HG02852 (cell line): ENCODE data around the gene HSPB6.
"Not testable (repeated sequence)": the region's sequence is repeated elsewhere in the genome, so short reads cannot be mapped to it uniquely, and the experiment has no call there.

Experiments
- ATAC-seq: cut with Tn5 transposase; IDR thresholded peaks from one replicate; pipeline ENCODE4 v1.9.1; 2021; ENCODE audit warnings: mild to moderate bottlenecking, moderate library complexity; ENCODE audit not compliant: unreplicated experiment

The HSPB6 gene

GRCh38 chr19:35786299-35787160 is 29.7 kb upstream of the HSPB6 start:
- no peak for ATAC-seq

DNA sequence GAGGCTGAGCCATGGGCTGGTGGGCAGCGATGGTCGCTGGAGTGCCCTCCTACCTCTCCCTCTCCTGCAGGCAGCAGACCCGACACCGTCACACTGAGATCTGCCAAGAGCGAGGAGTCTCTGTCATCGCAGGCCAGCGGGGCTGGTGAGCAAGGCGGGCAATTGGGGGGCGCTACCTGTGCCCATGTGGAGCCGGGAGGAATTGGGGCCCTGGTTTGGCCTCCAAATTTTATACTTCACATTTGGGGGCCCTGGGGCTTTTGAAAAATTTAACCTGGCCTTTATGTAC is 28.5 kb upstream of the HSPB6 start:
- no peak for ATAC-seq

DNA sequence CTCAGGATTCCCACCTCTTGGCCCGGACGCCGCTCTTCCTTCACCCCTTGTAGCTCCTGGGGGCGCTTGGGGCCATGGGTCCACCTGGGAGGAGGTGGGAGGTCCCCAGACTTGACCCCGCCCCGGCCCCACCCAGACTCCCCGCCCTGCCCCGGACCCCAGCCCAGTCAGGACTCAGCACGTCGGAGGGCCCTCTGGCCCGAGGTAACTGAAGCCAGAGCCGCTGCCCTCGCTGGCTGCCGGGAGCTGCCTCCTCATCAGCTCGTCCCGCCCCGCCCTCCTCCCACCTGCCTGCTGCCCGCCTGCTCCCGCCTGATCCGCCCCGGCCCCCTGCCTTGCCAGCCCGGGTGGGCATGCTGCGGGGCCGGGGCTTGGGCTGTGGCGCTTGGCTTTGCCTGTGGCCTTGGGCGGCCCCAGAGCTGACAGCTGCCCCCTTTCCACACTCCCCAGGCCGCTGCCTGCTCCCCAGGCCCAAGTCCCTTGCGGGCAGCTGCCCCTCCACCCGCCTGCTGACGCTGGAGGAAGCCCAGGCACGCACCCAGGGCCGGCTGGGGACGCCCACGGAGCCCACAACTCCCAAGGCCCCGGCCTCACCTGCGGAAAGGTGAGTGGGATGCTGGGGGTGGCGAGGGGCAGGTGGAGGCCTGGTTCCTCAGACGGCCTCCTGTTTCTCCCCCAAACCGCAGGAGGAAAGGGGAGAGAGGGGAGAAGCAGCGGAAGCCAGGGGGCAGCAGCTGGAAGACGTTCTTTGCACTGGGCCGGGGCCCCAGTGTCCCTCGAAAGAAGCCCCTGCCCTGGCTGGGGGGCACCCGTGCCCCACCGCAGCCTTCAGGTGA is 27.9 kb upstream of the HSPB6 start:
- ATAC-seq: no peak

DNA sequence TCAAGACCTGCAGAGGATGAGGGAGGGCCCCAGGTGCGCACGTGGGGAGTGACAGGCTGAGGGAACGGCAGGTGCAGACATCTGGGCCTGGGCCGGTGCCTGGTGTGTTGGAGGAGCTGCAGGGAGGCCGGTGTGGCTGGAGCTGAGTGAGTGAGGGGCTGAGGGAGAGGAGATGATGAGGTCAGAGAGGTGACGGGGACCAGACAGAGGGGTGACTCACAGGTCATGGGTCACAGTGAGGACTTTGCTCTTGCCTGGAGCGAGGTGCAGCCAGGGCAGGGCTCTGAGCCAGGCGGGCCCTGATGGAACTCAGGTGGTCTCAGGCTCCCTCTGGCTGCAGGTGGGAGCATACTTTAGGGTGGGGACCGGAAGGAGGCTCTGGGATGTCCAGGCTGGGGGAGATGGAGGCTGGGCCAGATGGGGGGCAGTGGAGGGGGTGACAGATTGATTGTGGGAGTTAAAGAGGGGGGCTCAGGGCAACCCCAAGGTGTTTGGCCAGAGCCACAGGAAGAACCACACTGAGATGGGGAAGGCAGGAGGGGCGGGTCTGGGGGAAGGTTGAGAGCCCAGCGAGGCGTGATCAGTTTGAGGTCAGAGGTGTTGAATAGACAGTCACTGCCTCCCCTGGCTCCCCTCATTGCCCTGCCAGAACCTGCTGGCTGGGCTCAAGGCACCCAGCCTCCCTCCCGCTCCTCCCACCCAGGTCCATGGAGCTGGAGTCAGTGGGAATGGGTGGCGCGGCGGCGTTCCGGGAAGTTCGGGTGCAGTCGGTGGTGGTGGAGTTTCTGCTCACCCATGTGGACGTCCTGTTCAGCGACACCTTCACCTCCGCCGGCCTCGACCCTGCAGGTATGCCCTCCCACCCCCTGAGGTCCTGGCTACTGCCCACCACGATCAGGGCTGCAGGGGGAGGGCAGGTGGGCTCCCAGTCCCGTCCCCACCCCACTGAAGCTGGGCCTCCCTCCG is 26.9 kb upstream of the HSPB6 start:
- ATAC-seq: no peak

GRCh38 chr19:35782589-35782988 is 25.8 kb upstream of the HSPB6 start:
- no peak for ATAC-seq

DNA sequence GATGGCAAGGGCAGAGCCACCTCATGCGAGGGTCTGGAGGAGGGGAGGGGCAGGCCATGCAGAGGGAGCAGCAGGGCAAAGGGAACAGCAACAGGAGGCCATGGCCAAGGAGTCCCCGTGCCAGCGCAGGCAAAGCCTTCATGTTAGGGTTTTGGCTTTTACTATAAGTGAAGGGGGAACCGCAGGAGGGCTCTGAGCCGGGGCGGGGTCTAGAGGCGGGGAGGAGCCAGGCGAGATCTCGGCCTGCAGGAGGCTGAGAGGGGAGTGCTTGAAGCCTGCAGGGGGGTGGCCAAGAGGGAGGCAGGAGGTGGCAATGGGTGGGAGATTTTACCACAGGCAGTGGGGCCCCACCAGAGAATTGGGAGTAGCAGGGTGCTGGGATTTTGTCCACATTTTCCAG is 24.8 kb upstream of the HSPB6 start:
- ATAC-seq: no peak

GRCh38 chr19:35780717-35781116 is 23.9 kb upstream of the HSPB6 start:
- ATAC-seq: no peak

- no peak for ATAC-seq
These were observed 23.2 kb upstream of the HSPB6 start for GRCh38 chr19:35780058-35780457.

DNA sequence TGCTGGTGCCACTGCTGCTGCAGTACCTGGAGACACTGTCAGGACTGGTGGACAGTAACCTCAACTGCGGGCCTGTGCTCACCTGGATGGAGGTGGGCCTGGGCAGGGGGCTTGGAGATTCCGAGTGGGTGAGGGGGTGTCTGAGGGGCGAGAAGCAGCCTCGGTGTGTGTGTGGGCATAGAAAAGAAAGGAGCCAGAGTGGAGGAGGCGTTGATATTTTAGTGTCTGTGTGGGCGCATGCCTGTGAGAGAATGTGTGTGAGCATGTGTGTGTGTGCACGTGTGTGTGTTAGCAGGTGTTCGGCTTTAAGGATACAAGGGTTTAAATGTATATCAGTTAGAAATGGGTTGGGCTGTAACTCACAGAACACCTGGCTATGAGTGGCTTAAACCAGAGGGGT is 22.2 kb upstream of the HSPB6 start:
- ATAC-seq: no peak

- no peak for ATAC-seq
These were observed 21.1 kb upstream of the HSPB6 start for GRCh38 chr19:35777961-35778360.

DNA sequence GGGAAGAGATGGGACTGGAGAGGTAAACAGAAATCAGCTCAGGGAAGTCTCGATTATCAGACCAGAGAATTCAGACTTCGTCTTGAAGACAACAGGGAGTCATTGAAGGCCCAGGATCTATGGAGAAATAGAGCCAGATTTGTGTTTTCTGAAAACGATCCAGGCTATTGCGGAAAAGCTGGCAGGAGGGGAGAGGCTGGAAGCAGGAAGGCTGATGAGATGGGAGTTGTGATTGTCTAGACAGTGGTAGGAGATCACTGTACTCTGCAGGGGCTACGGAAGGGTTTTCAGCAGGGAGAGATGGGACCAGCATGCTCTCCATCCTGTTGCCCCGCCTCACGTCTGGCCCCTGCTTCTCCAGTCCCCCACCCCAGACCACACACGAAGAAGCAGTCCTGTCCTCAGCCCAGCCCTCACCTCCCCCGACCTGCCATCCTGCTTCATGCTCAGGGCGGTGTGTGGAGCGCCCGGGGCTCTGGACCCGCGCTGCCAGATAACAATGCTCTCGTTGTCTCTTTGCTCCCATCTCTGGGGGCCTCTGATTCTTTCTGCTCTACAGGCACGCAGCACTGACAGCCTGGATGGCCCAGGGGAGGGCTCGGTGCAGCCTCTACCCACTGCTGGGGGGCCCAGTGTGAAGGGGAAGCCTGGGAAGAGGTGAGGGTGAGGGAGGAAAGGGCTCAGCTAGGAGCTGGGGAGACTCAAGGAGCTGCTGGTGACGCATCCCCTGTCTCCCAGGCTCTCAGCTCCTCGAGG is 20.4 kb upstream of the HSPB6 start:
- no peak for ATAC-seq

DNA sequence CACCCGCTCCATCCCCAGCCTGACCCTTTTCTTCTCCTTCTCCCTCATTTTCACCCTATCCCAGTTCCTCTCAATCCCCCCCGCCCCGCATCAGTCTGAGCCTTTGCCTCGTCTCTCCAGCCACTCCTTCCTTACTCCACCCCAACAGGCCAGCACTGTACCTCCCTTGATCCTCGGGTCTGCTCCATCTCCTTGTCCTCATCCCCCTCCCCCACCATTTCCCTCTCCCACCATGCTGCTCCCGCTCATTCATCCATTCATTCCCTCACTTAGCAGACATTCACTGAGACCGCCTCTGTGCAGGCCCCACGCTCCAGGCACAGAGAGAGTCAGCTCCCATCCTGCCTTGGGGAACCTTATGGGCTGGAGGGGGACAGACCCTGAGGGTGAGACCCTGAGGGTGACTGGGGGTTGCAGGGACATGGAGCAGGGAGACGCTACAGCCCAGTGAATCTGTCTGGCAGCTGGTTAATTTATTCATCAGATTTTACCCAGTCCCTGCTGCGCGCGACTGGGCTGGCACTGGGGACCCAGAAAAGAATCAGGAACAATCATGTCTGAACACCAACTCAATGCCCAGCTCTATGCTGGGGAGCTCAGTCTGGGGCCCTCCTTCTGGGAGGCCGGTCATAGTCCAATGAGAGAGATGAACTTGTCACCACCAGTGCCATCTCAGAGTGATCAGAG is 19.4 kb upstream of the HSPB6 start:
- no peak for ATAC-seq

- ATAC-seq: peak; percentile 95
These were observed 18.7 kb upstream of the HSPB6 start, which contains the start of gene ARHGAP33 for GRCh38 chr19:35775298-35776101. ARHGAP33 (plus strand) TSS chr19:35775564; CDS start chr19:35775659, 95 bp downstream.

DNA sequence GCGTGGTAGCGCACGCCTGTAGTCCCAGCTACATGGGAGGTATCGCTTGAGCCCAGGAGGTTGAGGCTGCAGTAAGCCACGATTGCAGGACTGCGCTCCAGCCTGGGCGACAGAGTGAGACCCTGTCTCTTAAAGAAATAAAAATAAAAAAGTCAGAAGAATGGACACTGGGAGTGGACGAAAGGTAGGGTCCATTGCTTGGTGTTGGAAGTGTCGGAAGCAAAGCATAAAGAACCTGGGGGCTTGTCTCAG is 18.1 kb upstream of the HSPB6 start:
- ATAC-seq: no peak

DNA sequence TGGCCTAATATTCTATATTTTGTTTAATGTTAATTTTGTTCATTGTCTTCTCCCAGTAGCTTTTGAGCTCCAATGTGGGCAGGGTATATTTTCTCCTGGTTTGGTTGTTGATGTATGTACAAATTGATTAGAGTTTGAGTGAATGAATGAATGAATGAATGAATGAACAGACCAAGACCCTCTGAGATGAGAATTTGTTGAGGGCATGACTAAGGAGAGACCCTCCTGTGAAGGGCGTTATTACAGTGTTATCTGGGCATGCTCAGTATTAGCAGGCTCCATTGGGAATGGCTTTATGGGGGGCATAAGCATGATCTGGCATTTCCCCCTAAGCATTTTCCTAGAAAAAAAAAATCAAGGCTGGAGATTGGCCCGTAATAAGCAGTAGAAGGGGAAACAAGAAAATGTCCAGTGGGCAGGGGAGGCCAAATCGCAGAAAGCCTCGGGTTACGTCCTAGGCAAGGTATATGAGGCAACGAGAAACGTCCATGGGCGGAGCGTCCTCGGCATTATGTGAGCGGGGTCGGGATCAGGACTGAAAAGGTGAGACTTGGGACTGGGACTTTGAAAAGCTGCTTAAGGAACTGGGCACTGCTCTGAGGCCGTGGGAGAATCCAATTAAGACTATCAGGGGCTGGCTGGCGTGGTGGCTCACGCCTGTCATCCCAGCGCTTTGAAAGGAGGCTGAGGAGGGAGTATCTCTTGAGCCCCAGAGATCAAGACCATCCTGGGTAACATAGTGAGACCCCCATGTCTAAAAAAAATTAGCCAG is 17.6 kb upstream of the HSPB6 start:
- no peak for ATAC-seq

DNA sequence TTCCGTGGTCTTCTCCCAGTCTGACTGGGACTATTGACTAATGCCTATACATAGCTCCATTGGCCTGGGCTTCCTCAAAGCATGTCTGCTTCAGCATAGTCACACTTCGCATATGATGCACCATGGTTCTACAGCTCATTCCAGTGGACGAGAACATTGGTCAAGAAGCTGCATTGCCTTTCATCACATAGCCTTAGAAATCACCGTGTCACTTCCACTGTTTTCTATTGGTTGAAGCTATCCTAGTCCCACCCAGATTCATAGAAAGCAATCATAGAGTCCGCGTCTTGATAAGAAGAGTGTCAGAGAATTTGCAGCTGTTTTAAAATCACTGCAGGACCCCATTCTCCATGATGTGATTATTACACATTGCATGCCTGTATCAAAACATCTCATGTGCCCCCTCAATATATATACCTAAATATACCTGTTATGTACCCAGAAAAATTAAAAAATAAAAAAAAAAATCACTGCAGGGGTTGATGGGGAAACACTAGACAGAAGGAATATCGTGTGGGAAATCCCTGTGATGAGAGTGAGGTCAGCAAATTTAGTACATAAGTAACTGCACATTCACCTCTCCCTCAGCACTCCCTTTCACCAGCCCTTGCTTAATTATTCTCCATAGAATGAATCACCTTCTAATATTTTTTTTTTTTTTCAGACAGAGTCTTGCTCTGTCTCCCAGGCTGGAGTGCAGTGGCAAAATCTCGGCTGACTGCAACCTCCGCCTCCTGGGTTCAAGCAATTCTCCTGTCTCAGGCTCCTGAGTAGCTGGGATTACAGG is 16.4 kb upstream of the HSPB6 start:
- ATAC-seq: no peak

- ATAC-seq: not testable (repeated sequence)
These were observed 15.5 kb upstream of the HSPB6 start for GRCh38 chr19:35772362-35772761.

DNA sequence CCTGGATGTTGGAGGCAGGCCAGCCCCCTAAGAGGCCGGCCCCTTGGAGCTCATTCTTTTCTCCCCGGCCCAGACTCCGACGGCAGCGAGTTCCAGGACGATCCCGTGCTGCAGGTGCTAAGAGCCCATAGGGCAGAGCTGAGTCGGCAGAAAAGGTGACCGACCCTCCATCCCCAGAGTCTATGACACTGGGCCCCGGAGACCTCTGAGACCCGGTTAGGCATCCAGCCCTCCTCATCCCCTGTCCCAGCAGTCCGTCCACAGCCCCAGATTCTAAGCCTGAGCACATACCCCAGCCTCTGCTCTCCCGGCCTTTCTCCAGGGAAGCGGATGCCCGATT is 11.2 kb upstream of the HSPB6 start:
- no peak for ATAC-seq
